AG04450 (cell line): ENCODE measurements around the gene PIGV. TPM values are rescaled to one million over a fixed set of nuclear protein-coding genes. Genes with fewer than 3 reads are reported as not detected.
A peak's percentile ranks its signal among the peaks of the same experiment; 100 is the strongest.

Experiments
- CTCF ChIA-PET: fragments of 300-600, 350-600 bp; formaldehyde crosslinking; extraction: SDS; loops from one replicate; lab custom pipeline; 2022; ENCODE audit warnings: antibody characterized with exemption, inconsistent platforms; lab: Charles Lee
- POLR2A ChIA-PET: fragments of 350-600 bp; formaldehyde crosslinking; extraction: SDS; loops from one replicate; lab custom pipeline; 2021; ENCODE audit warnings: antibody characterized with exemption, inconsistent platforms; lab: Yijun Ruan, JAX
- DNase-seq: peaks from one replicate; pipeline ENCODE4 v3.0.0-alpha.2; 2011; ENCODE audit warnings: low read depth, low spot score
- H3K27ac ChIP-seq: one replicate; pipeline ENCODE4 v1.5.1; 2012; ENCODE audit warnings: low read depth, low read length, control low read depth
- H3K27me3 ChIP-seq: one replicate; pipeline ENCODE4 v1.6.0; 2012; ENCODE audit warnings: low read length; ENCODE audit not compliant: control insufficient read depth, insufficient read depth
- H3K4me3 ChIP-seq: 2 replicates; pipeline ENCODE4 v1.5.1; 2011; ENCODE audit warnings: mild to moderate bottlenecking, low read depth, low read length, control low read depth
- H3K9me3 ChIP-seq: 2 replicates; pipeline ENCODE4 v1.5.1; 2012; ENCODE audit warnings: low read length; ENCODE audit not compliant: control insufficient read depth, insufficient read depth
- CTCF ChIP-seq: IDR thresholded peaks from 2 replicates; pipeline ENCODE4 v1.5.1; 2011; ENCODE audit warnings: low read depth, low read length, control low read depth, inconsistent platforms
- polyA plus RNA-seq: library from polyadenylated mRNA; depleted of rRNA; stranded (reverse); fragments of >200 nt; gene quantifications from 2 replicates; pipeline ENCODE4 v1.2.3, GENCODE V29; 2011

The PIGV gene
- polyA plus RNA-seq, 1 experiment = 17.8 TPM

GRCh38 chr1:26743426-26744059 is 44.2 kb upstream of the PIGV start:
- no peak overlapping the region for H3K4me3 ChIP-seq
- POLR2A ChIA-PET = interaction anchor here (1.0 to 1.5 kb wide), 3 partner anchors 20 to 44 kb away, joined by 3 read pairs; partner anchors contain the start of gene PIGV

GRCh38 chr1:26744075-26744959 is 43.4 kb upstream of the PIGV start:
- ChIA-PET POLR2A (interaction anchor here (0.8 to 1.5 kb wide), 5 partner anchors 11 to 47 kb away, joined by 3 to 4 read pairs (median 3); partner anchors contain the start of gene PIGV), CTCF (interaction anchor here (0.9 to 2.4 kb wide), 2 partner anchors 14 to 142 kb away, joined by 4 to 13 read pairs; no protein-coding TSS in a partner anchor)

More at GRCh38 chr1:26743426-26744059, 44.2 kb upstream of the PIGV start:
- Histone ChIP-seq H3K9me3 (no peaks in the 10 kb centered on the region), H3K27ac (peak overlapping the region; percentile 79), H3K27me3 (no peaks in the 10 kb centered on the region)
- no peak for TF ChIP-seq CTCF
- no peak for DNase-seq
- CTCF ChIA-PET = interaction anchor here (1.5 to 2.4 kb wide), 2 partner anchors 47 to 141 kb away, joined by 4 to 13 read pairs; no protein-coding TSS in a partner anchor

GRCh38 chr1:26745191-26745590 is 42.6 kb upstream of the PIGV start:
- POLR2A ChIA-PET = interaction anchor here (0.8 to 1.4 kb wide), 3 partner anchors 11 to 48 kb away, joined by 3 to 4 read pairs (median 4); no protein-coding TSS in a partner anchor
- no peaks in the 10 kb centered on the region for H3K27me3 ChIP-seq
- CTCF ChIA-PET = interaction anchor here (0.9 to 2.4 kb wide), 2 partner anchors 13 to 143 kb away, joined by 4 to 13 read pairs; no protein-coding TSS in a partner anchor
- H3K9me3 ChIP-seq = no peaks in the 10 kb centered on the region
- H3K27ac ChIP-seq = no peak overlapping the region
- TF ChIP-seq CTCF = no peak
- no peak for DNase-seq
- no peak overlapping the region for H3K4me3 ChIP-seq

More at GRCh38 chr1:26744075-26744959, 43.4 kb upstream of the PIGV start:
- no peak for TF ChIP-seq CTCF
- no peaks in the 10 kb centered on the region for H3K9me3 ChIP-seq
- no peak overlapping the region for H3K4me3 ChIP-seq
- no peaks in the 10 kb centered on the region for H3K27me3 ChIP-seq
- DNase-seq = peak; percentile 50
- H3K27ac ChIP-seq = peak overlapping the region; percentile 79

- no peaks in the 10 kb centered on the region for H3K27me3 ChIP-seq
- H3K4me3 ChIP-seq = no peak overlapping the region
- ChIA-PET CTCF (interaction anchor here (1.1 to 1.7 kb wide), 4 partner anchors 23 to 145 kb away, joined by 3 to 7 read pairs (median 3); no protein-coding TSS in a partner anchor), POLR2A (interaction anchor here (0.6 kb wide), 1 partner anchor 72 kb away, joined by 3 read pairs; no protein-coding TSS in a partner anchor)
- no peak for TF ChIP-seq CTCF
- H3K27ac ChIP-seq = no peak overlapping the region
- H3K9me3 ChIP-seq = no peaks in the 10 kb centered on the region
- no peak for DNase-seq
These were observed 40.7 kb upstream of the PIGV start for GRCh38 chr1:26747048-26747447.
